Left lobe of liver (tissue), 2 donors: ENCODE measurements around the gene LRRC59. TPM values are rescaled to one million over a fixed set of nuclear protein-coding genes. Genes with fewer than 3 reads are reported as not detected.
A peak's percentile ranks its signal among the peaks of the same experiment; 100 is the strongest.
"Not testable (repeated sequence)": the region's sequence is repeated elsewhere in the genome, so short reads cannot be mapped to it uniquely, and the experiment has no call there.

ENCODE experiments used
- ATAC-seq: fragments of 200-7000 bp; cut with Tn5 transposase; one replicate; pipeline ENCODE4 v1.9.1; 2020; ENCODE audit warnings: mild to moderate bottlenecking, moderate library complexity
- DNase-seq: peaks from one replicate; pipeline ENCODE4 v3.0.0-alpha.2; 2020; ENCODE audit warnings: low spot score
- total RNA-seq: library from RNA; stranded (reverse); gene quantifications from one replicate; pipeline ENCODE4 v1.2.1, GENCODE V29; 2021
- donor health status: DM: no; HTN: no; CAD: no; lungs with moderate emphysema.
- donor health status: DM: no; HTN: yes; CAD: no.

LRRC59 gene
- total RNA-seq, 1 donor from 2014 or later, result 47.3 TPM

DNA sequence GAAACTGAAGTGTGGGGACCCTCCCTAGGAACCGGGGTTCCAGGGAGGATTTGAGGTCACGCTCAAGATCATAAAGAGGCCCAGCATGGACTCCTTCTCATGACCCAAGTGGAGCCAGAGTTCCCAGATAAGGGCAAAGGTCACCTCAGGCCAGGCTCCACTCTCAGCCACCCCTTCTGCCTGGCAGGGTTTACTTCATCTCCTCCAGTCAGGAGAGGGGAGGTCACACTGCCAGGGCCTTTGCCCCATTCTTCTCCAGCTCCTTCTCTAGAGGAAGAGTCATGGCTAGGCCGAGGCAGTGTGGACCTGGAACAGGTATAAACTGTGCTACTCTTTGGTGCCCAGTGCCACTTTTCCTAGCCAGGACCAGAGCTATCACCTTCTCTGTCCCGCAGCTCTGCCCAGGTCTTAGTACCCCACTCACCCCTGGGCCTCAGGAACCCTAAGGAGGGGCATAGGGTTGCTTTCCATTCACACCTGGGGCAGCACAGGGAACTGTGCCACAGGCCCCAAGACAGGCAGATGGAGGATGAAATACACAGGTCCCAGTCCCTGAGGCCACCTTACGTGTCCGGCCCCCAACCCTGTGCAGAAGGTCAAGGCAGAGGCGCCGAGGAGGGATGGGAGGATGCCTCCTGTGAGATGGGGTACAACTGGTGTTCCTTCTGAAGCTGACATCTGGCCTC lies 27.8 kb upstream of the LRRC59 start:
- no peak for DNase-seq
- ATAC-seq, result no peak

DNA sequence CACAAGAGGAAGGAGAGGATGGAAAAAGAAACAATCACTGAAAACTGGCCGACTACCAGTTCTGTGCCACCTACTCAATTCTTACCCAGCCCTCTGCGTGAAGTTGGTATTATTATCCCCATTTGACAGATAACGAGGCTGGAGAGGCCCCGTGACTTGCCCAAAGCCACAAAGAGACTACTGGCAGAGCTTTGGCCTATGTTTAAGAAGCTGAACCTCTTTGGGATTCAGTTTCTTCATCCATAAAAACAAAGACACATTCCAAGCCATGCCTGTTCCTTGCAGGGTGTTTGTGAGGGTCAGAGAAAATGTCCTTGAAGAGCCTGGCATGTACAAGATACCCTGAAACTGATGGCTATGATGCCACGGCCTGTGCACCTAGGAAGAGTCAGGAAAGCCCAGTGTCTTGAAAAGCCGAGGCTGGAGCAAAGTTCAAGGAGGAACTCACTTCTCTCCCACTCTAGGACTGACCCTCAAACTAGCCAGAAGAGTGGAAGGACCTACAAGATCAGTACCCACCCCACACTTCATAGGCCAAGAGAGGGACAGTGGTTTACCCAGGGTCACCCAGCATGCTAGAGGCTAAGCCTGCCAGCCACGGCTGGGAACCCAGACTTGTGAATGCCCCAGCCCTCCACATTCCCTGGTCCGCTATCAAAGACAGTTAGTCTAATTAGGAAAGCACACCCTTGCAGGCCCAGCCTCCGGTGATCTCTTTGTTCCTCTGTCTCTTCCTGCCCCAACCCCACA lies 27.1 kb upstream of the LRRC59 start:
- no peak for ATAC-seq
- DNase-seq, result no peak

DNA sequence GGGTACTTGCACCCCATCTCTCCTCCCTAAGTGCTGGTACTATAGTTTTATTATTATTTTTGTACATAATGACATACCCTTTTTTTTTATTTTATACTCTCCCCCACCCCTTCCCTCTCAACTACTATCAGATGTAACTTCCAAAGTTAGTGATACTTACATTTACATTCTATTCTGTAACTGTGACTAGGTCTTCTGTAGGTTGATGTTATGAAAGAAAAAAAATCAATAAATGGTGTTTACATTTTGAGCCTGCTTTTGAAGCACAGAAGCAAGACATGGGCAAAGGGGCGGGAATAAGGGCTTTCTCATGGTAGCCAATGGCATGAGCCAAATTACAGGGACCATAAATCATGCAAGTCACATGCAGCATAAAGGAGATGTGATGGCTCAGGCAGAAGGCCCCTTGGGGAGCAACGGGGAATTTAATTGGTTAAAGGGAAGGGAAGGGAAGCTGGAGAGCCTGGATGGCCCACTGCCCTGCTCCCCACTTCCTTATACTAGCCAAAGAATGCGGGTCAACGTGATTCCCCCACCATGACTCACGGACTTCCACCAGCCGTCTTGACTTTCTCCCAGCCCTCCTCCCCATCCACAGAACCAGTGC lies 26.3 kb upstream of the LRRC59 start:
- ATAC-seq (no peak), DNase-seq (no peak)

DNA sequence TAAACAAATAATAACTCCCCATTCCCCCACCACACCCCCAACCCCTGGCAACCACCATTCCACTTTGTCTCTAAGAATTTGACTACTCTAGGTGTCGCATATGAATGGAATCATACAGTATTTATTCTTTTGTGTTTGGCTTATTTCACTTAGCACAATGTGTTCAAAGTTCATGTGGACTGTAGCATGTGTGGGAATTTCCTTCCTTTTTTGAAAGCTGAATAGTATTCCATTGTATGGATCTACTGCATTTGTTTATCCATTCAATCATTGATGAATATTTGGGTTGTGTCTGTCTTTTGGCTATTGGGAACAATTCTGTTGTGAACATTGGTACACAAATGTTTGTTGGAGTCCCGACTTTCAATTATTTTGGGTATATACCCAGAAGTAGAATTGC lies 25.4 kb upstream of the LRRC59 start:
- DNase-seq (no peak), ATAC-seq (no peak)

DNA sequence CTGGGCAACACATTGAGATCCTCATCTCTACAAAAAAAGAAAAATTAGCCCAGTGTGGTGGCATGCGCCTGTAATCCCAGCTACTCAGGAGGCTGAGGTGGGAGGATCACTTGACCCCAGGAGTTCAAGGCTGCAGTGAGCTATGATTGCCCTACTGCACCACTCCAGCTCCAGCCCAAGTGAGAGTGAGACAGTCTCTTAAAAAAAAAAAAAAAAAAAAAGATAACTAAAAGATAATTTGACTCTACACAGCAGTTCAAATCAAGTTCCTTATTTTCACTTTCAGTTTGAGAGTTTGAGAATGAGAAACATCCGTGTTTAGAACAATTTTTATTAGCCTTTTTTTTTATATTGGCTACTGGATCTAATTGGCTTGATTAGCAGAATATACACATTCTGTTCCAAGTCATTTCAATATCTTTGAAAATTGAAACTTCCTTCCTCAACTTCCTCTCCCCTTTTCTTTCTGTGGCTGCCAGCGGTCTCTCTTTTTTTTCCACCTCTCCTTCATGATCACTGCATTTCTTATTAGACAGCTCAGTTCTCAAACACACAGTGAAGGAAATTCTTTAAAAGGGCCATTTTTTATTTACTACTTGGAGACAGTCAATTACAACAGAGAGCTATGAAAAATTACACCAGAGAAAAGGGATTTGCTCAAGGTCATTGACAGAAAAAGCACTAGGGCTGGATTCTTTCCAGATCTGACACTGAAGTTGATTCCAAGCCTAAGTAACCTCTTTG lies 24.2 kb upstream of the LRRC59 start:
- DNase-seq (no peak), ATAC-seq (peak; percentile 4)

DNA sequence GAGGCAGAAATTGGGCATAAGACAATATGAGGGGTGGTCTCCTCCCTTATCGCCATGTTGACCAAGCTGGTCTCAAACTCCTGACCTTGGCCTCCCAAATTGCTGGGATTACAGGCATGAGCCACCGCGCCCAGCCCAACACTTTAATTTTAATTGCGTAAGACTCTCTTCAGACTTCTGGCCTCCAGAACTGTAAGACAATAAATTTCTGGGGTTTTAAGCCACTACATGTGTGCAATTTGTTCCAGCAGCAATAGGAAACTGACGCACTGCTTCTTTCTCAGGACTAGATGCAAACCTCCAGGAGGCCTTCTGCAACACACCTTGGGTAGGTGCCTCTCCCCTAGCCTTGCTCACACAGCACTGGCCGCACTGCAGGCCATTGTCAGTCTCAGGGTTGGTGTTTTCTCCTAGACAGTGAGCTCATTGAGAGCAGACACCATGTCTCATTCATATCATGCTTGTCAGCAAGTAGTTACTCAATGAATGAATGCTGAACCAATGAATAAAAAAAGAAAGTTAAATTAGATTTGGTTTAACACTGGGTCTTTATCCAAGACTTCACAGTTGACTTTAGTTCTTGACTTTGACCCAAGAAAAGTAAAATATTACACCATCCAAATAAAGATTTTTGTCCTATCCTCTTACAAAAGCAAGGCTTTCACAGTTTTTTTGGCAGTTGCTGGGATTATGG lies 23.2 kb upstream of the LRRC59 start:
- peak; percentile 51 for ATAC-seq
- no peak for DNase-seq

DNA sequence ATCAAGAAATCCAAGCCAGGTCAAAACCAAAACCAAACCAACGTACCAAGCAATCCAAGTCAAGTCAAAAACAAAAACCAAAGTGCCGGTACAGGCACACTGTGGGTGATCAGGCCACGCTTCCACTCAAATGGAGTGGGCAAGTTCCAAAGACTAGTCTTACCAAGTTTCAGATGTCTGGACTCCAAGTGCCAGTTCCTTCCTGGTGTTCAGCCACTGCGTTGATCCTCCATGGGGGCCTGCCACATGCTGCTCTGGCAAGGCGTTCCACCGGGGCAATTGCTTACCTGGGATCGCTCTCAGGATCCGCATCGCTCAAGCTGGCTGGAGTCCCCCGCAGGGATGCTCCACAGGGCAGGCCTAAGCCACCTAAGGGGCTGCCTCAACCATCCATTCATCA lies 22.3 kb upstream of the LRRC59 start:
- not testable (repeated sequence) for DNase-seq, ATAC-seq

DNA sequence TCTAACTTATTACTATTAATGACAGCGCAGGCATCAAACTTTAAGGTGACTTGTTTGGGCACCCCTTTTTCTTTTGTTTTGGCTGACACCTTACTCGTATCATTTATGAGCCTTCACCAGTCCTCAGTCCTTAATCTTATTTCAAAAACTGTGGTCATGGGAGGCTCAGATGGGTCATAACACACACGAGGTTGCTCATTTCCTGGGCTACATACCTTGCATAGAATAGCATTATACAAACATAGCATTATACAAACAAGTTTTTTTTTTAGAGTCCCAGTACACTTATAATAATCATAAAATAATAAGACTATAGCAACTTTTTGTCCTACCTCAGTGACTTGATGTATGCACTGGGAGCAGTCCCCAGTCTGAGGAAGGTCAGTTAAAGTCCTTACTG lies 17.5 kb upstream of the LRRC59 start:
- DNase-seq, result no peak
- ATAC-seq, result no peak

DNA sequence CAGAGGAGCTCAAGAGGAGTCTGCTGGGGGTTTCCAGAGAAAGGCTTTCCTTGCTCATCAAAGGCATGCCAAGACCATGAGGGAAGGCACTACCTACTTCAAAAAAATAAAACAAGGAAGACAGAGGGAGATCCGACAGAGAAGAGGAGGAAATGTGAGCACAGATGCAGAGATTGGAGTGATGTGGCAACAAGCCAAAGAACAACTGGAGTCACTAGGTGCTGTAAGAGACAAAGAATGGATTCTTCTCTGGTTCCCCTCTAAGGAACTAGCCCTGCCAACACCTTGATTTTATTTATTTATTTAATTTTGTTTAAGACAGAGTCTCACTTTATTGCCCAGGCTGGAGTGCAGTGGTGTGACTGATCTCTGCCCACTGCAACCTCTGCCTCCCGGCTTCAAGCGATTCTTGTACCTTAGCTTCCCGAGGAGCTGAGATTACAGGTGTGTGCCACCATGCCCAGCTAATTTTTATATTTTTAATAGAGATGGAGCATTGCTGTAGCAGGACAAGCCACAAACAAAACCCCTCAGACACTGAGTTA lies 14.9 kb upstream of the LRRC59 start:
- ATAC-seq, result no peak

DNA sequence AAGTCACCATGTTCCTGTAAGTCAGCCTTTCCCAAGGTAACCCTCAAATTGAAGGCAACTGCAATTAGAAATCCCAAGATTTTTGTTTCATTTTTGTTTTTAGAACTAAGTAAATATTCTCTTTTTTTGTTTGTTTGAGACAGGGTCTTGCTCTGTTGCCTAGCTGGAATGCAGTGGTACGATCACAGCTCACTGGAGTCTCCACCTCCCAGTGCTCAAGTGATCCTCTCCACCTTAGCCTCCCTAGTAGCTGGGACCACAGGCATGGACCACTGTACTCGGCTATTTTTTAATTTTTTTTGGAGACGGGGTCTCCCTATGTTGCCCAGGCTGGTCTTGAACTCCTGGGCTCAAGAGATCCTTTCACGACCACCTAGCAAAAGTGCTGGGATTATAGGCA lies 10.6 kb upstream of the LRRC59 start:
- DNase-seq (no peak), ATAC-seq (no peak)

More for the DNA sequence above, 14.9 kb upstream of the LRRC59 start:
- no peak for DNase-seq

DNA sequence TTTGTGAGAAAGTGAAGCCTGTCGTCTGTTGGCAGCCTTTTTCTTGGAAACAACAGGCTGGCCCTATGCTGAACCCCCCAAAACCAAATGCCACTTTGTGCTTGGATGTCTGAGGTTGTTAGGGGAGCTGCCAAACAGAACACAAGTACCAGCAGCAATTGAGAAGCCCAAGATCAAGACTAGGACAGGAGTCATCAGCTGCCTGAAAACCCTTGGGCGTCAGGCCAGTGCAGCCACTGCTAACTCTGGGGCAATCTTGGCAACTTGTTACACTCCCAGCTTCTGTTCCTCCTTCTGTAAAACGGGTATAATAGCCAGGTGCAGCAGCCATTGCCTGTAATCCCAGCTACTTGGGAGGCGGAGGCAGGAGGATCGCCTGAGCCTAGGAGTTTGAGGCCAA lies 9.3 kb upstream of the LRRC59 start:
- no peak for DNase-seq

DNA sequence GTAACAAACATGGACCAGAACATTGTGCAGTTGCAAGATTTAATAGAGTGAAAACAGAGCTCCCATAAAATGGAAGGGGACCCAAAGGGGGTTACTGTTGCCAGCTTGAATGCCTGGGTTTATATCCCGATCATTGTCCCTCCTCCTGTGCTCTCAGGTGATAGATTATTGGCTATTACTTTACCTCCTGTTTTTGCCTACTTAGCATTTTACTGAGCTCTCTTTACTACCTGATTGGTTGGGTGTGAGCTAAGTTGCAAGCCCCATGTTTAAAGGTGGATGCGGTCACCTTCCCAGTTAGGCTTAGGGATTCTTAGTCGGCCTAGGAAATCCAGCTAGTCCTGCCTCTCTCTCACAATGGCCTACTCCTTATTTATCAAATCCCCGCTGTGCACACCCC lies 8.0 kb upstream of the LRRC59 start:
- not testable (repeated sequence) for DNase-seq, ATAC-seq

More for the DNA sequence above, 9.3 kb upstream of the LRRC59 start:
- no peak for ATAC-seq

DNA sequence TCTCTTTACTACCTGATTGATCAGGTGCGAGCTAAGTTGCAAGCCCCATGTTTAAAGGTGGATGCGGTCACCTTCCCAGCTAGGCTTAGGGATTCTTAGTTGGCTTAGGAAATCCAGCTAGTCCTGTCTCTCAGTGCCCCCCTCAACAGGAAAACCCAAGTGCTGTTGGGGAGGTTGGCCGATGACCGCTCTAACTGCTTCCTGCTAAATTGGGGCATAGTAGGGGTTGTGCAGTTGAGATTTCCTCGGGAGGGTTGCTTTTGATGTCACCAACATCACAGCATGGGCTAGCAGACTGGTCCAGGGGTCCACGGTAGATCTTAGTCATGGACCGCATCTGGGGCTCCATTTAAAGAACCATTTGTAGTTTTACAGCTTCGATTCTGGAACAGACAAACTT lies 2.3 kb upstream of the LRRC59 start:
- ATAC-seq, DNase-seq: not testable (repeated sequence)

DNA sequence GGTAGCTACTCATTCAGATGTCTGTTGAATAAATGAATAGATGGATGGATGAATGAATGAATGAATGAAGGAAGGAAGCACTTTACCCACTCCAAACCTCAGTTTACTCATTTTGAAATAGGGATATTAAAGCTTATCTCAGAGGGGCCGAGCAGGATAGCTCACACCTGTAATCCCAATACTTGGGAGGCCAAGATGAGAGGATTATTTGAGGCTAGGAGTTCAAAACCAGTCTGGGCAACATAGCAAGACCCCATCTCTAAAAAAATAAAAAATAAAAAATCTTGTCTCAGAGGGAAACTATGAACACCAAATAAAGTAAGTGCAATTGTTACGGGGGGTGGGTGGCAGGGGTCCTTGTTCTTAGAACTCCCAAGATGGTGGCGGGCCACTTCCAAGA lies 1.3 kb upstream of the LRRC59 start:
- not testable (repeated sequence) for ATAC-seq, DNase-seq

DNA sequence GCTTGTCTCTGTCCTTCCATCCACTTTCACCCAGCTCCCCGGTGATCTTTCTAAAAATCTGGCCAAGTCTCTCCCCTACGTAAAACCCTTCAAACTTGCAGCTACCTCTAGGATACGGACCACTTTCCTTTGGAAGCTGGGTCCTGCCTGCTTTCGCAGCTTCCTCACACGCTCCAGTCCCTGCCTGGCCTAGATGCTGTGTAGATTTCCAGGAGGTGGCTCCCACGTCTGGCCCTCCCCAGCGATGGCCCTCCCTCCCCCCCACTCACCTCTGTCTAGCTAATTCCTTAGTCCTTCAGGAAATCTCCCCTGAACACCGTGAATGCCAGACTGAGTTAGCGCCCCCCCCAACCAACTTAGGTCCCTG lies 579 bp upstream of the LRRC59 start:
- DNase-seq (no peak), ATAC-seq (no peak)

DNA sequence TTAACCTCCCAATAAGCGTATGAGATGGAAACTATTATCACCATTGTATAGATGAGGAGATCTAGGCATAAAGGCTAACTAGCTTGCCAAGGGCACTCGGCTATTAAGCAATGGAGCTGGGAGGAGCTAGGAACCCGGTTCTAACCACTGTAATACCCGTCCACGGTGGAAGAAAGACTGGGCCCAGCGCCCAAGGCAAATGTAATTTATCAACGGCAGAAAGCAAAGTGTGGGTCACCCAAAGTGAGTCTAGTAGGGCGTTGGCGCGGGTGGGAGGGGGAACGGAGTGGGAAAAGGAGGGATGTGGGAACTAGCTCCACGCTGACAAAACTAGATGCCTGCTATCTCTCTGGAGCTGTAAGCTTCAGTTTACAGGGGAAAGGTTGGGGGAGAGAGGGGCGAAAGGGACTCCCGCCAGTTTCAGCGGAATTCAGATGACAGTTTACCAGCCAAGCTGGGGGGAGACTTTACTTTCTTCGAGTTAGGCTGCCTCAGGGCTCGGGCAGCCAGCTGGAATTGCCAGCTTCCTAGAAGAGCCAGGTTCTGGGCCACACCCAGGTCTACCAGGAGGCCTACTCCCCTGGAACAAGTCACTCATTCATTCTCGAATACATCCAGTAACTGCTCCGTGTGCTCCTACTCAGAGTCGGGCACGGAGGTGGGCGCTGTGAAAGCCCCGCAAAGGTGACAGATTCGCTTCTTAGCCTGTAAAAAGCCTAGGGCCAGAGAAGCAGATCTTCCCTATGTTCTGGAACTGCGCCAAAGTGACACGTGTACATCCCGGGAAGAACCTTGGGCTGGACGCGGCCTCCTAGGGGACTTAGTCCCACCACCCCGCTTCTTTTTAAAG lies 837 bp downstream of the LRRC59 start:
- peak; percentile 66 for DNase-seq
- peak; percentile 71 for ATAC-seq

DNA sequence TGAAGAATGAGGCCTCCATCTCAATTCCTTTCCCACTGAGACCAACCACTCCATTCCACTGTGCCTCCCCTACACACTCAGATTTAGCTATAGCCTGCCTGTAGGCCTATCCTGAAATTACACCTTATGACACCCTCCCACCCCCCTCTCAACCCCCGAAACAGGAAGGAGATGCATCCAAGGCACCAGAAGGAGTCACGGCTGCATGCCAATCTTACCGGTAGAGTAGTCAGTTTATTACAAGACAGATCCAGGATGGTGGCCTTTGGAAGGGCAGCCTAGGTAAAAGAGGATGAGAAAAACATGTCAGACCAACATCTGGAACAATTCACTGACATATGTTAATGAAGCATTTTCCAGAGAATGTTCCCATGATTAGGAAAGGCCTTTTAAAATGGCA lies 2.6 kb downstream of the LRRC59 start:
- ATAC-seq (no peak), DNase-seq (no peak)

DNA sequence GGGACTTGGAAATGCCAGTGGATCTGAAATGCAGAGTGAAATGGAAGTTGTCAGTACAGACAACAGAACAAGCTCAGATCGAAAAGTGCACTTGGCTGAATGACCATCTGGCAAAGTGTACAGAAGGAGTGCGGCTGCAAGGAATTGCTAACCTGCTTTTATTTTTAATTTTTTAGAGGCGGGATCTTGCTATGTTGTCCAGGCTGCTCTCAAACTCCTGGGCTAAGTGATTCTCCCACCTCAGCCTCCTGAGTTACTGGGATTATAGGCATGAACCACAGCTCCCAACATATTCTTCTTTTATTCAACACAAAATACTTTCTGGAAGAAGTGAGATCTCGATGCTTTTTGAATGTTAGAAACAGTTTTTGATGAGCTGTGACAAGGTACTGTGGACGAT lies 3.6 kb downstream of the LRRC59 start:
- ATAC-seq (no peak), DNase-seq (no peak)

DNA sequence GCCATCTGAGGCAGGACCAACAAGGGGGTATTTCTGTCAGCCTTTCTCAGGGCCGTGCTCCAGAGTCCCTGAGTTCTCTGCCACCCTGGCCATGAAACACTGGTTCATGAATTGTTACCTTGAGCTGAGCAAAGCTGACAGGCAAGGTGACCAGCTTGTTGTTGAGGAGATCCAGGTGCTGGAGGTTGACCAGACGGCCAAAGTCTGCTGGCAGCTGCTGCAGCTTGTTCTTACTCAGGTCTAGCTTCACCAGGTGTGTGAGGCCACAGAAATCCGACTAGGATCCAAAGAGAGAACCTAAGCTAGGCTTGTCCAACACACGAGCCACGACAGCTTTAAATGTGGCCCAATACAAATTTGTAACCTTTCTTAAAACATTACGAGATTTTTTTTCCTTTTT lies 4.7 kb downstream of the LRRC59 start:
- ATAC-seq (peak; percentile 18), DNase-seq (no peak)

DNA sequence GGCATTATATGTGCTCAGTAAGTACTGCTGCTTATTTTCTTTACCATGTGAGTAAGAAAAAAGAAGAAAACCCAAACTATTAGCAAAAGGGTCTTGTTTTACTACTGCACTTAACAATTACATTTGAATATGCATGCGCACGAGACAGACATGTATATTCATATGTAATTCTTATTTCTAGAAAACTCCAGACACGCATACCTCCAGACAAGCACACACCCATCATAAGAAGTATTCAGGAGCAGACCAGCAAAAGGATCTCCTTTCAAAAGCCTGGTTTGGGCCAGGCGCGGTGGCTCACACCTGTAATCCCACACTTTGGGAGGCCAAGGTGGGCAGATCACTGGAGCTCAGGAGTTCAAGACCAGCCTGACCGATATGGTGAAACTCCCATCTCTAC lies 7.8 kb downstream of the LRRC59 start:
- ATAC-seq, result no peak
- no peak for DNase-seq
